HG03064 (cell line): ENCODE measurements around the gene CHMP6.

Source experiments
- ATAC-seq: cut with Tn5 transposase; IDR thresholded peaks from one replicate; pipeline ENCODE4 v1.9.1; 2021; ENCODE audit warnings: low read depth; ENCODE audit not compliant: unreplicated experiment

Gene CHMP6

DNA sequence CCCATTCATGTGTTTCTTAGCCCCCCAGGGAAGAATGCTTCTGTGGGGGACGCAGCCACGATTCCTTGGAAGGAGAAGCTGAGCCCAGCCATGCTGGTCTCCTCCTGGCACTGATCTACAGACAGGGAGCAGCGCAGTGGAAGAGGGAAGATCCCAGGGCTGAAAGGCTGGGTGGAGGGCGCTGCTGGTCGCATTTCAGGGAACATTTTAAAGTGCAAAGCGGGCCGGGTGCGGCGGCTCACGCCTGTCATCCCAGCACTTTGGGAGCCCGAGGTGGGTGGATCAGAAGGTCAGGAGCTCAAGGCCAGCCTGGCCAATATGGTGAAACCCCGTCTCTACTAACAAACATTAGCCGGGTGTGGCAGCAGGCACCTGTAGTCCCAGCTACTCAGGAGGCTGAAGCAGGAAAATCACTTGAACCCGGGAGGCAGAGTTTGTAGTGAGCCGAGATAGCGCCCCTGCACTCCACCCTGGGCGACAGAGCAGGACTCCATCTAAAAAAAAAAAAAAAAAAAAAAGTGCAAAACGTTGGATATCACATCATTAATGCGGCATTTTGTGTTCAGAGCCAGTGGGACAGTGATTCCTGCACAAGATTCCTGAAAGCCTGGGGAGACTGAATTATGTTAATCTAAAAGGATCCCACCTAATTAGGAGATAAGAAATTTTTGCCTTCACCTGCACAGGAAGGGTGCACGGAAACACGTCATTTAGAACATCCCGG is 558 bp upstream of the CHMP6 start:
- ATAC-seq, result no peak

GRCh38 chr17:80992077-80992947 is 671 bp downstream of the CHMP6 start:
- ATAC-seq, result no peak

- ATAC-seq, result no peak
These were observed 1.4 kb downstream of the CHMP6 start for GRCh38 chr17:80992948-80993624.

DNA sequence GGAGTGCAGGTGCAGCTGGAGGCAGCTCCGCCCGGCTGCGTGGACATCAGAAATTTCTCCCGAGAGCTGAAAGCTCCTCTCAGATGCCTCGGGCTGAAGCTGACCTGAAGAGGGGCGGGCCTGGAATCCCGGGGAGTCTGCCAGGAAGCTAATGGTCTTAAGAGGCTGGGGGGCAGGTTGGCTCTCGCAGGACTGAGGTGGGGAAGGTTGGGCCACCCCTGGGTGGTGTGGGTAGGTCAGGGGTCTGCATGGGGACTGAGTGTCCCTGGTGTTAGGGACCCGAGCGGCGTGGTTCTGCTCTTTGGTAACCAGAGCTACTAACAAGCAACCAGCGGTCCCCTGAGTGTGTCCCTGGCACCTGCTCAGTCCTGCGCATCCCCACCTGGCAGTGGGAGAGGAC is 3.5 kb downstream of the CHMP6 start:
- ATAC-seq, result no peak

DNA sequence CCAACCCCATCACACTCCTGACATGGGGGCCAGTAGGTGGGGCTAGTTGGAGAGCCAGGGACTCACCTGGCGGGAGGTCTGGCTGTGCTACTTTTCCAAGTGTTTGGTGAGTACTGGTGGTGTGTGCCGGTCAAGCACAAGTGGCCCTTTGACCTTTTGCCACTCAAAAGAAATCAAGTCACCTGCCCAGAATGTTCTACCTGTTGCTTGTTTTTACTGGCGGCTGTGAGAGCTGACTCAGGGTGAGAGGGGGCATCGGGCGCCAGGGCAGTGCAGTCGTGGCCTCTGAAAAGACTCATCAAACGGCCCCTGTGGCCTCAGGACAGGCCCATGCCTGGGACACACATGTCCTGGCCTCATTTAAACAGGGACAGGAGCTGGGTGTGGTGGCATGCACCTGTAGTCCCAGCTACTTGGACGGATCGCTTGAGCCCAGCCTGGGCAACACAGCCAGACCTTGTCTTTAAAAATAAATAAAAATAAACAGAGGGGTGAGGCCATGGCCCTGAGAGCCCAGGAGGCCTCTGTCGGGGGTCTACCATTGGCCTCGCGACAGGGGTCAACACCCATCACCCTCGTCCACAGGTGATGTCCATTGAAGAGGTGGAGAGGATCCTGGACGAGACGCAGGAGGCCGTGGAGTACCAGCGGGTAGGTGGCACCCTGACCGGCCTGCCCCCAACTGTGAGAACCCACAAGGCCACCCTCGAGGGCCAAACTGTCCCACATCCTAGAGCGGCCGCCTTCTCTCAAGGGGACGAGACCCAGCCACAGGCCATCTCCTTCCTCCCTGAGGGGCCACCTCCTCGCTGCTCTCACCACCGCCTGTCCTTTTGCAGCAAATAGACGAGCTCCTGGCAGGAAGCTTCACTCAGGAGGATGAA is 5.0 kb downstream of the CHMP6 start:
- no peak for ATAC-seq

DNA sequence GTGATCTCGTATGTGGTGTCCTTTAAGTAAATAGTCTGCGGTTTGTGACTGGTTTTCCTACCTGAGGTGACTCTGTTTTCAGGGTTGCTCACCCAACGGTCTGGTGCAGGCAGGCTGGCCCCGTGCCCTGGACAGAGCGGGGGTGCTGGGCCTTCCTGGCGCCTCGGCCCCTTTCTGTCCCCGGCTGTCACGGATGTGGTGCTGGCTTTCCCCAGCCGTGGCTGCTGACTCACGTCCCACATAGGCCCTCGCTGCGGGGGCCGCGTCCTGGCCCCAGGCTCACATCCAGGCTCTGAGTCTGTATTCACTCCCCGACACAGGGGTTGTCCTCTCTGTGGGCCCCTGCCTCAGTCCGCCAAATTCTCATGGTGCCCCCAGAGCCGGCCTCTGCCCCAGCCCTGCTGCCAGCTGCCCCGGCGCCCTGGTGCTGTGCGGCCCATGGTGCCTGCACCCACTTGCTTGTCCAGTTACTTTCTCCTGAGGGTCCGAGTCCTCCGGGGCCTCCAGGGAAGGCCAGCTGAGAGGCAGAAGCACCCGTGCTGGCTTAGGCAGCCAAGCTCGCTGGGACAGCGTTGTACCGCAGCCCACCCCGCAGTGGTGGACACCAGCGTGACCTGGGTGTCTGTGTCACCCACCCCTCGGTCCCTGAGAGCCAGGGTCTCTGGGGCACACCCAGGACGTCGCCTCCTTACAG is 5.9 kb downstream of the CHMP6 start:
- ATAC-seq, result no peak

- no peak for ATAC-seq
These were observed 6.6 kb downstream of the CHMP6 start for GRCh38 chr17:80998118-80998747.

DNA sequence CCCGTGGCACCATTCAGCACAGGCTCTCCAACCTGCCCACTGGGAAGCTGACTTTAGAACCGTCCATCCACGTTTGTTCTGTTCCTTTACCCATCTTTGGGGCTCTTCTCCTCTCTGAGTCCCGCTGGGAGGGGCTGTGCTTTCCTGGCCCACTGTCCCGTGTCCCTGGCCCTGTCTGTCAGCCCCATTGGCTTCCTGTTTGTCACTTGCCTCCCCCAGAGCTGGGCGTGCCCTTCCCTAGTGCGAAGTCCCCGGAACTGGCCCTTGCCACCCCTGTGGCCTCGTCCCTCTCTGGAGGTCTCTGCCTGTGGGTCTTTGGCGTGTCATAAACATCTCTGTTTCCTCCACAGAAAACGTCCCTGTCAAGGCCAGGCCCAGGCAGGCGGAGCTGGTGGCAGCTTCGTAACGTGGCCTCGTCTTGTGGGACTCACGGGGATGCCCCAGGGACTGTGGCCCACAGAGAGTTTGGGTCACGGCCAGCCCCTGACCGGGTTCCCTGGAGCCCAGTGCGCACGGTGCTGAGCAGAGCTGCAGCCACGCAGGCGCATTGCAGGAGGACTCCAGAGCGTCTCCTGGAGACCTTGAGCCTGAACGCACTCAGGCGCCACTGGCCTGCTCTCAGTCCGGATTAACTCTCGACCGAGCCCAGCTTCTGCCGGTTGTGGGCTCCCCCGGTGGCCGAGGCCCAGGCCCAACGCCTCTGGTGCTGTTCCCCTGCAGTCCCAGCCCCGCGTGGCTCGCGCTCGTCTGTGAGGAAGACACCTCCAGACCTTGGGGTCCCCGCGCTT is 7.3 kb downstream of the CHMP6 start:
- no peak for ATAC-seq

DNA sequence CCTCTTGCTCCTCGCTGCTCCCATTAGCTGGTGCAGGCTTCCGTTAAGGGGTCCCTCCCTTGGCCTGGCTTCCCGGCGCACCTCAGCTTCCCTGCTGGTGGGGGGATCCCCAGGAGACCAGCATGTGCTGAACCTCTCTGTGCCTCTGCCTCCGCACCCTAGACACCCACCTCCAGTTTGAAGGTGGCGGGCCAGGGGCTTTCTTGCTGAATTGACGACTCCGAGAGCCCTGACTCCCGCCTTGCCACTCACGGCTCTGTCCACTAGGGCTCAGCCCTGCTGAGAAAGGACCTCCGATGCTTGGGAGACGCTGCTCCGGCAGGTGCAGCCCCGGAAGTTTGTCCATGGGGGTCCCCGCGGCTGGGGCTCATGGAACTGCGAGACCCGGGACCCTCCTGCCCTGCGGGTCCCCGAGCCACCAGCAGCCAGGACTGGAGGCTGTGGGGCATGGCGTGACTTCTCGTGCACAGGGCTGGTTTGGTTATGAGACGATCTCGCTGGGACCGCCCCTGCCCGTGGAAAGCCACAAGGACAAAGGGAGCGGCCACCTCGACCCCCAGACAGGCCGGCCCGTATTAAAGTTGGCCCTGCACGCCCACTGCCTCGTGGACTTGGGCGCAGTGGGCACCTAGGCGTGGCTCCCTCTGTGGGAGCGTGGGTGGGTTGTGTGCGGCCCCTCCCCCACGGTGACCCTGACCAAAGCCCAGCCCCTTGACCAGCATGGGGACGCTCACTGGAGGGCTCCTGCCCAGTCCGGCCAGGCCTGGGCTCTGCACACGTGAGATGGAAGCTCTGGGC is 8.1 kb downstream of the CHMP6 start:
- ATAC-seq, result no peak

- no peak for ATAC-seq
These were observed 8.6 kb downstream of the CHMP6 start for GRCh38 chr17:81000334-81000630.

DNA sequence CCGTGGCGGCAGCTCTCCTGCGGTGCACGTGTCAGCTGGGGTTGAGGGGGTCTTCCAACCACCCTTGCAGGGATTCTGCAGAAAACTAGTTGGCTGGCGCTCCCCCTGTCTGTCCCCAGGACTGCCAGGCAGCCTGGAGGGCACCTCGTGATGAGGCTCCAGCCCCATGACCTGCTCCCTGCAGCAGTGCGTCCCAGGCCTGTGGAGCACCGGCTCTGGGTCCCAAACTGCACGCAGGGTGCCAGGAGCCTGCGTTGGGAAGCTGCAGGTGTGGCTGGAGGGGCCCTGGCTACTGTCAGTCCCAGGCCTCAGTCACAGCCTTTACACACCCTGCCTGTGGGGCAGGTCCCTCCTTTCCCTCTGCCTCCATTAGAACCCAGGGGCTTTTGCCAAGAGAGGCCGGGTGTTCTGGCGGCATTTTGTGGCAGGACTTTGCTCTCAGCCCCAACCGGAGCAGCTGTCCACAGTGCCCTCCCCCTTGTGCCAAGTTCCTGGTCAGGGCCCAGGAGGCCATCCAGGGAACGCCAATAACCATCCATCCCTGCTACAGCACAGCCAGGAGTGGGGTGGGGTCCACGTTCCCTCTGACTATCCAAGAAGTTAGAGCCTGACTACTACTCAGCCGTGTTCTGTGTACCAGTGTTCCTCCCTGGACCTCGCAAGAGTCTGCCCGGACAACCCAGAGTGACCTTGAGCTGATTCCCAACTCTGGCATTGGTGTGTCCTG is 9.2 kb downstream of the CHMP6 start:
- ATAC-seq, result no peak

DNA sequence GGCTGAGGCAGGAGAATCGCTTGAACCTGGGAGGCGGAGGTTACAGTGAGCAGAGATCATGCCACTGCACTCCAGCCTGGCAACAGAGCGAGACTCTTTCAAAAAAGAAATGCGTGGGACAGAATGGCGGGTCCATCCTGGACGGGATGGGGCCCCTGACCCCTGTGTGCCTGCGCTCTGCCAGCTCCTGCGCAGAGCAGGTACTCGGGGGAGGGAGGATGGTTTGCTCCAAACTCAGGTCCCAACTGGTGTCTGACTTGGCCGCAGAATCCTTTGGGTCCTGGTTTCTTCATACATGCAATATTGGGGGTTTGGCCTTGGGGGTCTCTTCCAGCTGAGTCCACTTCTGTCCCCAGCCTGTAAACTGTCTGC is 10.4 kb downstream of the CHMP6 start:
- ATAC-seq, result no peak

DNA sequence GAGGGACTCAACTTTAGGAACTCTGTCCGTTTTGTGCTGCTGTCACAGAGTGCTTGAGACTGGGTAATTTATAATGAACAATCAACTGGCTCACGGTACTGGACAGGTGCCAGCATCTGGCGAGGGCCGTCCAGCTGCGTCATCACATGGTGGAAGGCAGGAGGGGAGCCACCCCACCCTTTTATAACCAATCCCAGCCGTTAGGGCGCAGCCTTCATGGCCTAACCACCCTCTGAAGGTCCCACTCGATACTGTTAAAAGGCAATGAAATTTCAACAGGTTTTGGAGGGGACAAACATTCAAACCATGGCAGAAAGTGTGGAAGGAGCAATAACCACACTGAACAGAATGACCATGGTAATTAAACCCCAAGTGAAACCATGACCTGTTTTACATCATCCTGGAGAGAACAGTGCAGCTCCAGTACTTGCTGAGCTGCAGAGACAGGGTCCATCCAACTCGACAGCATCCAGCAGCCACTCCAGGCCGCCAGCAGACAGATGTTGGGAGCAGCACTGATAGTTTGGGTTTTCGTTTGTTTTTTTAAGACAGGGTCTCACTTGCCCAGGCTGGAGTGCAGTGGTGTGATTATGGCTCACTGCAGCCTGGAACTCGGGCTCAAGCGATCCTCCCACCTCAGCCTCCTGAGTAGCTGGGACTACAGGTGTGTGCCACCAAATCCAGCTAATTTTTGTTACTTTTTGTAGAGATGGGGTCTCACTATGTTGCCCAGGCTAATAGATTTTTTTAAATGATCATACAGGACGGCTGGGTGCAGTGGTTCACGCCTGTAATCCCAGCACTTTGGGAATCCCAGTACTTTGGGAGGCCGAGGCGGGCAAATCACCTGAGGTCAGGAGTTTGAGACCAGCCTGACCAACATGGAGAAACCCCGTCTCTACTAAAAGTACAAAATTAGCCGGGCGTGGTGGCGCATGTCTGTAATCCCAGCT is 11.0 kb downstream of the CHMP6 start:
- no peak for ATAC-seq

DNA sequence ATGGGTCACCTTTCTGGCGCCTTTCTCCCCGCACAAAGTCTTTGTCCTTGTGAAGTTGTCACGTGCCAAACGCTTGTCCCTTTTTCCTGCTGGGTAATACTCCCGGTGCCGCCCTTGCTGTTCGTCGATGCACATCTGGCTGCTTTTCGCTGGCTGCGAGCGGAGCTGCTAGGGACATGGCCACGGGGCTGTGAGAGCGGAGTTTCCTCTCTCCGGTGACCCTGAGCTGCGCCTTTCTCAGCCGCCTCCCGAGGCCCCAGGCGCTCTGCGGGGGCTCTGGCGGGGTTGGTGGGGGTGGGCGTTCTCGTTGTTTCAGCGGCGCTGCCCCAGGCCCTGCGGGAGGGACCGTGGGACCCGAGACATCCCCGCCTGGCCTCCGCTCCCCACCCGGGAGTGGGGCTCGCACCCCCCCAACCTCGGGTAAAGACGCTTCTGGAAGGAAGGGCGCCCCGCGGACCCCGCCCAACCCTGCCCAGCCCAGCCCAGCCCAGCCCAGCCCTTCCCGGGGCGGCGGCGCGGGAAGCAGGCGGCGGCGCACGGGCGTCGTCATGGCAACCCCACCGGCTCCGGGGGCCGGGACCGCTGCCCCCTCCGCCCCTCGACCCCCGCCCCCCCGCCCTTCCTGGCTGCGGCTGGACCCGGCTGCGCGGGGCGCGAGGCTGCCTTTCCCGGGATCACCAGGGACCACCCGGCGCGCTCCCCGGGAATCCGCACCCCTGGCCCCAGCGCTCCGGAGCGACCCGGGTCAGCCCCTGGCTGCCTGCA is 12.3 kb downstream of the CHMP6 start:
- no peak for ATAC-seq

GRCh38 chr17:81006891-81007290 is 15.2 kb downstream of the CHMP6 start:
- no peak for ATAC-seq

DNA sequence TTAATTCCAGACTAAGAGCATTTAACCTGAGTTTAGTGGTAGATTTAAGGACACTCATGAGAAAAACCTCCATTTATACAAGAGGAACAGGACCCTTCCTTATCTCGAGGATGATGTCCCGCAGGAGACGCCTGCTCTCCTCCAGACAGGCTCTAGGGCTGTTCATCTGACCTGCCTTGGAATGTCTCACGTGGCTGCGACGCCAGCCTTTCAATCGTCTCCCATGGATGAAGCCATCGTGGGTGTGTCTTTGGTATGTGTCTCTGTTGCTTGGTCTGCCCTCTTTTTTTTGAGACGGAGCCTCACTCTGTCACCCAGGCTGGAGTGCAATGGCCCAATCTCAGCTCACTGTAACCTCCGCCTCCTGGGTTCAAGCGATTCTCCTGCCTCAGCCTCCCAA is 16.5 kb downstream of the CHMP6 start:
- no peak for ATAC-seq
